Measurements from ENCODE around the gene TRAK1.

The TRAK1 gene

DNA sequence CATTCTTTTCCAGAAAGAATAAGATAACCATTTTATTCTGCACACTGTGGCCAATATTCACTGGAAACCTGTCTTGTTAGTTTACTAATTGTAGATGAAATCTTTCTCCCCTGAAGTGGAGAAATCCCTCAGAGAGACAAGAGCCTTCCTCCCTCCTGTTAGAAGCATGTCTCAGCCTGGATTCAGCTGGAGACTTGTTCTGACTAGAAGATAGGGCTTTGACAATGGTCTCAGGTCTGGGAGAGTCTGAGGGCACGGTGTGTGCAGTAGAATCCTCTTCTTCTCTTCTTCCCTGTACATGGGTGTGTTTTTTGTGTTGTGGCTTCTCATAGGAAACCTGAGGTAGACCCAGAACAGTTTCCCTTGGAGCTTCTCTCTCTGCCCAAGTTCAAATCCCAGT is 154.9 kb downstream of the TRAK1 start:
- DNase-seq (ENCODE audit: low read depth): no peak

DNA sequence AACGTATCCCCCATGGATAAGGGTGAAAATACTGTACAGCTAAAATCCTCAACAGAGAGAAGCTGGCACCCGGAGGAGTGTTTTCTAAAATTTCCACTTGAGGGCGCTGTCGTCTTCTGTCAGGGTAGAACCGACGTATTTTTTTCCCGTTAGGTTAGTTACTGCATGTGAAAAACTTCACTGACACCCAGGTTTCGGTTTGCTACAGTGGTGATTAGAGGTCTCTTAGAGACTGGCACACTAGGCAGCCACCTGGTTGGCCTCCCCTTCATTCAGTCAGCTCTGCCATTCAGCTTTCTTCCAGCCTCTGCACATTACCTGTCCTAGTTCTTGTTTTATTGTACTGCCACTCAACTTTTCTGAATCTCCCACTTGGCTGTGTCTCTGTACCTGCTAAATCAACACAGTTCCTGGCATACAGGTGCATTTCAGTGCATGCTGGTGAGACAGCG is 156.4 kb downstream of the TRAK1 start:
- peak; percentile 33 for DNase-seq (ENCODE audit: low read depth)

DNA sequence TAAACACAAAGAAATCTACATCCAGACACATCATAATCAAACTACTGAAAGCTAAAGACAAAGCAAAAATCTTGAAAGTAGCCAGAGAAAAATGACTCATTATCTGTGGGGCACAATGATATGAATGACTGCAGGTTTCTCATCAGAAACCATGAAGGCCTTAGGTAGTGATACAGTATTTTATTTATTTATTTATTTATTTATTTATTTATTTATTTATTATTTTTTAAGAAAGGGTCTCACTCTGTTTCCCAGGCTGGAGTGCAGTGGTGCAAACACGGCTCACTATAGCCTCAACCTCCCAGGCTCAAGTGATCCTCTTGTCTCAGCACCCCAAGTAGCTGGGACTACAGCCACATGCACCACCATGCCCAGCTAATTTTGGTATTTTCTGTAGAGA is 159.6 kb downstream of the TRAK1 start:
- DNase-seq (ENCODE audit: low read depth): no peak

DNA sequence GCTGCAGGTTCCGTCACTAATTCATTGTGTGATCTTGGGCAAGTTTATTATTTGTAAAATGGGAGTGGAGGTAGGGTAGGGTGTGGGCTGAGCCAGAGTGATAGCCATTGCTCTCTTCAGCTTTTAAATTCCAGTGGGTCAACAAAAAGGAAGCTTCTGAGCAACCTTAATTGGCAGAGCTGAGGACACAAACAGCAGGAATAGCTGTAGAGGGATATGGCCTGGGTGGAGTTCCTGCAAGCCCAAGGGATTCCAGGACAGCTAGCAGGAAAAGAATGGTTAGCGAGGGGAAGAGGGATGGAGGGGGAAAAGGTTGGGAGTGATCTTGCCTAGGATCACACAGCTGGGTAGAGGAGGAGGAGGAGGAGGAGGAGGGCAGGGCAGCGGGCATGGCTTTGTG is 163.4 kb downstream of the TRAK1 start:
- DNase-seq (ENCODE audit: low read depth): no peak

DNA sequence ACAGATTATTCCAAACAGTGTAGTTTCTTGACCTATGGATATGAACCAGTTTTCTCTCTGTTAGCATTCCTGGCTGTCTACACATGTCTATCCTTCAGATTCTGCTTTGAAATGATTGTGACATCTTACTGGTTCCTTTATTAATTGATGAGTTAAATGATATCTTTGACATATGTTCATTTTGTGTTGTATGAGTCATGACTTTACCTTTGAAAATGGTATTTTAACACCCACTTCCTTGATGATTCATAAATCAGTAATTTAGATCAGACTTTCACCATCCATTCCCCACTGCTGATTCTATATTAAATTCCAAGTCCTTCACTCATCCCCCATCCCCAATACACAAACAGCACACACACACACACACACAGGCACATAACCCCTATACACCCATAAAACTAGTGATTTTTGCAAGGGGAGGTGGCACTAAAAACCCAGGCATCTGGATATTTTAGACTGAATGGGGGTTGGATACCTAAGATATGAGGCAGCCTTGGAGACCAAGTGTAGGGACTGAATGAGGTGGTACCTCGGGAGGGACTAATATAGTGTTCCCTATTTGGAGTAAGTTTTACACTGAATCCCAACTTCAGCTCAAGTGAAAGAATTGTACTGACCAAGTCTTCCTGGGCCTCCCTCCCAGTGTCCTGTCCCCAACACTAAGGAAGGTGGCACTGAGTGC is 165.1 kb downstream of the TRAK1 start:
- DNase-seq (ENCODE audit: low read depth): no peak

DNA sequence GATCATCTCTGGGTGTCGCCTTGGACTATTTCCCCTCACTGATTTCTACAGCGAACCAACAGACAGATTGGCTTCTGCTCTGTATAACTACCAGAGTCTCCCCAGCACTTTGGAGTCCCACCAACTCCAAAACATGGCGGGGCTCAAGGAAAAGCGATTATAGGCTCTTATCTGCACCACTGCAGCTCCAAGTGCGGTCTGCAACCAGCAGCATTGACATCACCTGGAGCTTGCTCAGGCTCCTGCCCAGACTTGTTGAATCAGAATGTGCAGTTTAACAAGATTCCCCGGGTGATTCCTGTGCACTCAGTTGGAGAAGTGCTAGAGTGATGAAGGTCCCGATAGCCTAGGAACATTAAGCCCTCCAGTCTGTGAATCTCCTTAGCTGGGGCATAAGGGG is 165.8 kb downstream of the TRAK1 start:
- DNase-seq (ENCODE audit: low read depth): no peak

DNA sequence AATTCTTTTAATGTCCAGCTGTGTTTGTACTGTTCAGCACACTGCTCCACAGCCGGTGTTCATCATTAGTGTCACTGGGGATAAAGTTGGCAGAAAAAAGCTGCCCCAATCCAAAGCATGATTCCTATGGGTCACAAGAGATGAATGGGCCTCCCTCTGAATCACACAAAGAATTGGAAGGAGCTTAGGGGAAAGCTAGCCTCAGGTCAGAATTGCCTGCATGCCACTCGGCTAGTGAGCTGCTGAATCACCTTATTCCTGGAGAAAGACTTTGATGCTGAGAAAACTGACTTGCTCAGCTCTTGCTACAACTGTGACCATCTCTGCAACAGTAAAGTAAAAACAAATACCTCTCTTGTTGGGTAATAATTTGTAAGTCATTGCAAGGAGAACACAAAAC is 171.4 kb downstream of the TRAK1 start:
- DNase-seq (ENCODE audit: low read depth): no peak

DNA sequence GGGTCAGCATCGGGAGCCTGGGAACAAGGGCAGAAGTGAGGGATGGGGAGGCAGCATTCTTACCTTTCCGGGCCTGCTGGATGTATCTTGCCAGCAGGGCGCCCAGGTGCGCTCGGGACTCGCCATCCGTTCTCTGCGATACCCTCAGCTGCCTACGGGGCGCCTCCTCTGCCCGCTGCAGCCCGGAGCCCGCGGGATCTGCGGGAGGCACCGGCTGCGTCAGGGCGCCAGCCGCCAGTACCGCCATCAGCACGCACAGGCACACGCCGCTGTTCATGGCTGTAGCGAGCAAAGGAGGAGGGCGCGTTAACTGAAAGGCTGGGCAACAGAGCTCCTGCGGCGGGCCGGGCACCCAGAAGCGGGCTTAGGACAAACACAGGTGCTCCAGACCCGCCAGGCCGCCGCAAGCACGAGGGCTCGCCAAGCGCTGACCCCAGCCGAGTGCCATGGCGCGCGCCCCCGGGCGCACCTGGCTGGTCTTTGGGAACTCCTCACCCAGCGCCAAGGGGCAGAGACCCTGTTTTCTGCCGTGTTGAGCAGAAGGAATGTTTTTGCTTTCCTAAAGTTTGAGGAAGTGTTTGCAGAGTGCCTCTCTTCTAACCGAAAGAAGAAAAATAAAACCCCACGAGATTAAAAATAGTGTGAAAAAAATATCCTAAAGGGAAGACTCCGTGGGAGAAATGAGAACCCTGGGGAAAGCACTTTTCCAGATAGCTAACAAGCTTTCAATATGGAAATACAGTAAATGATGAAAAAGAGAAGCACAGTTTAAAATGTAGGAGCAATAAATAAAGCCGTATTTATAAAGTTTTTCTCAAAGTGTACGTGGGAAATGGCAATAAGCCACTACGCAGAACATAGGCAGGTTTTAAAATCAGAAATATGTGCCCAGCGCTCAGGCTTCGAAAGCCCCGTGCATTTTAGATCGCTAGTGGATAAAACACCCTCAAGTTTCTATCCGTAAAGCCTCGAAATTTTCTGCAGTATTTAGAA is 172.5 kb downstream of the TRAK1 start:
- DNase-seq (ENCODE audit: low read depth): no peak

DNA sequence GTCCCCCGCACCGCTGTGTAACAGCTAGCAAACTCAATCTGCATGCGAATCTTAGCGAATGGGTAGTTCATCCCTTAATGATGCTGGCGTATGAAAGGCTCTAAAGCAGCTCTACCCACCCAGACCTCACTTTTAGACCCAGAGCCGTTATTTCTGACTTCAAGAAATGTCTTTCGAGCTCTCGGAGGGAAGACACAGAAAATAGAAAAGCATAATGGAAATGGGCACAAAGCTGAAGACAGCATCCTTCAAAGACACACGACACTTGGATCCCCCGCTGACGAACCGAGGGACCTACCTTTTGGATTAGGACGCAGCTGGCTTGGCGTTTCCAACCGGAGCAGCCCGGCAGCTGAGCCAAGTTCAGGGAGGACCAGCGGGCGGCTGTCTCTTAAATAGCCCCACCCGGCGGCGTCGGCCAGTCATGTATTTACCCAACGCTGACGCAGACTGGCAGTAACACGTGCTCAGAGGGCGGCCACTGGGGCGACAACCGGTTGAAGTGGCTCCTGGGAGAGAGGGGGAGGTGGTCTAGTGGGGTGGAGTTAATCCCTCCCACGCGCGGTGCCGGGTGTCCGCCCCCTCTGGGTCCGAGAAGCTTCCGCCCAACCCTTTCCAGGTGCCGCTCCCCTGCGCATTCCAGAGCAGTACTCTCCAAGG is 173.4 kb downstream of the TRAK1 start:
- DNase-seq (ENCODE audit: low read depth): peak; percentile 9

DNA sequence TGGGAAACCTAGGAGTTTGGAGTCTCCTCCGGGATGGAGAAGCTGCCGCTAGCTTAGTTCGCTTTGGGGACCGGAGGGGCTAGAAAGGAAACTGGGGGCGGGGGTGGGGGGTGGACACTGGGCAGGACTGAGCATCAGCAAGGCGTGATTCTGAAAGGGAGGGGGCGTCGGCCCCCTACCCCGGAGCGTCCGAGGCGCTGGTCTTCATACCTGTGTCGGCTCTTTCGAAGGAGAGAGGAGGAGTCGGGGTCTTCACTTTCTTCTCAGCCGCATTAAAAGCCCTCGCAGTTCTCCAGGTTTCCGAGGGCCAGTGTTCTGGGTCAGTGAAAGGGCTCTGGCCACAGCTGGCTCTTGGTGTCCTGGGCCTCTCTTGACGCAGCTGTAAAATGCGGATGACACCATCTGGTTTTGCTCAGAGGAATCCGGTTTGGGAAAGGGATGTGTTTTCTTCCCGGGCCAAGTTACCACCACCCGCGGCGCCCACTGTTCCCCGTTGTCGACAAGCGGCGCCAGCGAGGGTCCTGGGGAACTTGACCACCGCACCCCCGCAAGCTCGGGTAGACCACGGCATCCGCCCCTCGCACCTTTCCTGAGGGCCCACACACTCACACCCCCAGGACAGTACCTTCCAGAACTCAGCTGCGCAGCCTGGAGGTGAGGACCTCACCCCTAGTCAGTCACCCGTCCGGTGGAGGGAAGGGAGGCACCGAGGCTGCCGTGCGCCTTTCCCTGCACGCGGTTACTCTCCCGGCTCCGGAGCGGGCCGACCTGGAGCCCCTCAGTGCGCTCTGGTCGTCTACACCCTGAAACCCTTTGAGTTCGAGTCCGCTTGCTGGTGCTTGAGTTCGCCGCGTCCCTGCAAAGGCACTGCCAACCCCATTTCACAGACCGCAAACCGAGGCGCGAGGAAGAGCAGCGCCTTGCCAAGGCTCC is 174.2 kb downstream of the TRAK1 start:
- no peak for DNase-seq (ENCODE audit: low read depth)

DNA sequence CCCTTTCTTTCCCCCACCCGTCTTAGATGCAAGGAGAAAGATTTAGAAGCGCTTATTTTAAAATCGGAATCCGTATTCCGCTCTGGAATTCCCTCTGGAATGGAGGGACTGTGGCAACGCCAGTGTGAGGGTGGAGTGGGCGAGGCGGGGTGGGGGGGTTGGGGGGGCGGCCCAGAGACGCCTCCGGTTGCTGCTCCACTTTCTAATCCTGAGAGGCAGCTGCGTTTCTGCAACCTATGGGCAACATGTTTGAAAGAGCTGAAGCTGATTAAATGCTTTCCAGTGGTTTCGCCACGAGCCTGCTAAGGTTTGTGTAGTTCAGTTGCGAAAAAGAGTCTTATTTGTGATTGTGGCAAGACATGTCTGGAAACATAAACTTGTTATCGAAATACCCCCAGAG is 174.9 kb downstream of the TRAK1 start, which contains the start of gene CCK:
Gene CCK, minus strand, starts transcription at position 101 of the 400 bp plus-strand sequence. CDS start 2,555 bp downstream, outside the sequence.
- no peak for DNase-seq (ENCODE audit: low read depth)

DNA sequence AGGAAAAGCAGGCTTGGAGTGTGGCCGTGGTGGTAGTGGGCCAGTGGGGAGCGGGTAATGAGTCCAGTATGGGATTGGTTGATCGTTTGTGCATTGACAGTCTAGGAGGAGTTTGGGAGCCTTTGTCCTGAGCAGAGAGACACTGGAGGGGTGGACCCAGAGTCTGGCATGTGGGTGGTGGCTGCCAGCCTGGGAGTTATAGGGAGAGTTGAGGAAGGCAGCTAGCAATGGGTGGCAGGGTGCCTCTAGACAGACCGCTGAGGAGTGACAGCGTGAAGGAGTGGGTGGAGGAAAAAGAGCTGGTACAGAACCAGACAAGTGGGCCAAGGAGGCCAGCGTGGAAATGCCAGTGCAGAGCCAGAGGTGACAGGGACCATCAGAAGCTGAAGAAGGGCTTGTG is 176.7 kb downstream of the TRAK1 start:
- DNase-seq (ENCODE audit: low read depth): no peak

DNA sequence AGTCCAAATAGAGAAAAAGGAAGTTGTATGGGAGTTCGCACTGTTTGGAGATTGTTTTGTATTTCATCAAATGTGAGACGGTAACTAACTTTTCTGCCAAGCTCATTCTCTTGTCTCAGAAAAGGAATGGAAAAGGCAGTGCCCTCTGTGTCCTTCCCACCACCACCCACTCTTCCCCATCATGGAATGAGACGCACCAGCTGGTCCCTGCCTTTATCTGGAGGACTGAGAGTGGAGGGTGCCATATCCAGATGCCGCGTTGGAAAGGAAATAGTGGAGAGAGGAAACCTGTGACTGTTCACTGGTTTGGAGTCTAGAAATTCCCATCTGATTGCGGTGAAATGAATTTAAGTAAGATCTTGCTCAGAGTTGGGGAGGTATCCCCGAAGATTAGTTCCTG is 178.5 kb downstream of the TRAK1 start:
- DNase-seq (ENCODE audit: low read depth): no peak

DNA sequence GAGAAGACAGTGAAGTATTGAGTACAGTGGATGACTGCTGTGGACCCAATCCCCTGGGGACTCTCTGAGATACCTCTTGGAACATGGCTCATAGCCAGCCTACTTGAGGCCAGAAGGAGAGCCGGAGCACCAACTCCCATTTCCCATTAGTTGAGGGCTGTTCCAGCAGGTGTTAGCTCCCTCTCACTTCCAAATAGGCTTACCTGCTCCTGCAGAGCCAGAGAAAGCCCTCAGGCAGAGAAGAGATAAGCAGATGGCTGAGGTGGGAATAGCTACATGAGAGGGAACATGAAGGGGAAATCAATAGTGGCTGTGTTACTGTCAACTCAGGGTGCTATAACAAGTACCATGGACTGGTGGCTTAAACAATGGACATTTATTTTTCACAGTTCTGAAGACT is 179.4 kb downstream of the TRAK1 start:
- no peak for DNase-seq (ENCODE audit: low read depth)

DNA sequence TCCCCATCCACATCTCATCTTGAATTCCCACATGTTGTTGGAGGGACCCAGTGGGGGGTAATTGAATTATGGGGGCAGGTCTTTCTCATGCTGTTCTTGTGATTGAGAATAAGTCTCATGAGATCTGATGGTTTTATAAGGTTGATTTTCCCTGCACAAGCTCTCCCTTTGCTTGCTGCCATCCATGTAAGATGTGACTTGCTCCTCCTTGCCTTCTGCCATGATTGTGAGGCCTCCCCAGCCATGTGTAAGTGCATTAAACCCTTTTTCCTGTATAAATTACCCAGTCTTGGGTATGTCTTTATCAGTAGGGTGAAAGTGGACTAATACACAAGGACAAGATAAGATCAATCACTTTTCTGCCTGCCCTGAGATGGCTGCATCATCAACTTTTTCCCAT is 180.6 kb downstream of the TRAK1 start:
- no peak for DNase-seq (ENCODE audit: low read depth)

DNA sequence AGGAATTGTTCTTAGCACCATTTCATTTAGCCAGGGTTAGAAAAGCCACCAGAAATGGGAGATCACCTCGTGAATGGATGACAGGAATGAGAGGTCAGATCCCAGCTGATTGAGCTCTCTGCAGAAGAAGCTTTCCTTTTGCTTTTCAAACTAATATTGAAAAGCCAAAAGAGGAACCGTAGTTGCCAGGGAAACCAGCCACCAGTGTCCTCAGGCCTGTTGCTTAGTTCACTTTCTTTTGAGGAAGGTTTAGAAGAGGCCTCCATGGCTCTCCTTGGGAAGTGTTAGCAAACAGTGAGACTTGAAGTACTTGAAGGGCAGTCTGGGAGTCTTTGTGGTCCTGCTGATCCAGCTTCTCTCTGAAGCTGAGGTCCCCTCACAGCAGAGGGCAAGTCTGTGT is 182.2 kb downstream of the TRAK1 start:
- no peak for DNase-seq (ENCODE audit: low read depth)

DNA sequence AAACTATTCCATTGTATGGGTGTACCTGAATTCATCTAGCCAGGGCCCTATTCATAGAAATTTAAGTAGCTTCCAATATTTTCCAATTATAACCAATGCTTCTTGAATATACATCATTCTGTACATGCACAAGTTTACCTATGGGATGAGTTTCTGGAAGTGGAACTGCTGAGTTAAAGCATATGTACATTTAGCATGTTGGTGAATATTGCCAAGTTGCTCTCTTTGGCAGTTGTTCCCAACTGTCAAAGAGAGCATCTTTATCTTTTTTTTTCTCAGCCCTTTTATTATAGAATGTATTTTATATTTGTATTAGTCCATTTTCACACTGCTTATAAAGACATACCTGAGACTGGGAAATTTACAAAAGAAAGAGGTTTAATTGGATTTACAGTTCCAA is 183.1 kb downstream of the TRAK1 start:
- DNase-seq (ENCODE audit: low read depth): no peak

DNA sequence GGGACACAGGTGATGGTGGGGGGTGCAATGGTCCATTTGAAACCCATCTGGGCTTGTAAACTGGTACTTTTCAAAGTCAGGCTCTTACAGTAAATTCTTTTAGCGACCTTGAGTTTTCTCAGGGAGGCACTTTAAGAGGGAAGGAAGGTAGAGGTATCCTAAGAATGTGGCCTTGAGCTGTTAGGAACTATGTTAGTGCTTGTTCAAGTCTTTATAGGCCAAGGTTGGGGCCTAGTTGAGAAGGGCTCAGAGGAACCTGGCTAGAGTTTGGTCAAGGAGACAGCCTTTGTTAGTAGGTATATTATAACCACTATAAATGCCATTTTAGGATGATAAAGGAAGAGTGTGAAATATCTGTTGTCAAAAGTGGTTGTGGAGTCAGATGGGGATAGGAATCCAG is 184.1 kb downstream of the TRAK1 start:
- DNase-seq (ENCODE audit: low read depth): no peak
